HG03139 (cell line): Measurements from ENCODE around the gene RND3.

Source experiments
- ATAC-seq: cut with Tn5 transposase; IDR thresholded peaks from one replicate; pipeline ENCODE4 v1.9.1; 2021; ENCODE audit not compliant: unreplicated experiment

Gene RND3

DNA sequence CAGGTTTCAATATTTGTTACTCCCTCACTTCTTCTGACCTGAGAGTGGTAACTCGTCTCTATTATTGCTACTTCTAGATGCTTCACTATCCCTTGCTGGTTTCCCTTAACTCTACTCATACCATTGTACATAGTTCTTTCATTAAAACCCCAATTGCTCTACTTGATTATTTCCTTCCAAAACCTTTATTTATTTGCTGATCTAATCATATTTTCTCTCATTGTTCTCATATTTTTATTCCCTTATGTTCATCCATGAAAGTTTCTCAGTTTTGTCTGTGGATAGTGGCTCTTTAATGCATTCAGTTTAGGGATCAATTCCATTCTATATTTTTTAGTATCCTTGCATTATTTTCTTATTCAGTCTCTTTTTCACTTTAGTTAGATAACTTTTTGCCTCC lies 42.1 kb downstream of the RND3 start:
- ATAC-seq, result no peak

DNA sequence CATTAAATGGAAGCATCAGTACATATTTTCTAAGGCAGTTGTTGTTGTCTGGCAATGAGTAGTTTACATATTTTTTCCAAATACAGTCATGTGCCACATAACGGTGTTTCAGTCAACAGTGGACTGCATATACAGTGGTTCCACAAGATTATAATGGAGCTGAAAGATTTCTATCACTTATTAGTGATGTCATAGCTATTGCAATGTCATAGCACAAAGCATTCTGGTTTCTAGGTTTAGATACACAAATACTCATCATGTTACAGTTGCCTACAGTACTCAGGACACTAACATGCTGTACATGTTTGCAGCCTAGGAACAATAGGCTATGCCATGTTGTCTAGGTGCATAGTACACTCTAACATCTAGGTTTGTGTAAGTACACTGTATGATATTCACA lies 45.0 kb downstream of the RND3 start:
- ATAC-seq, result no peak

DNA sequence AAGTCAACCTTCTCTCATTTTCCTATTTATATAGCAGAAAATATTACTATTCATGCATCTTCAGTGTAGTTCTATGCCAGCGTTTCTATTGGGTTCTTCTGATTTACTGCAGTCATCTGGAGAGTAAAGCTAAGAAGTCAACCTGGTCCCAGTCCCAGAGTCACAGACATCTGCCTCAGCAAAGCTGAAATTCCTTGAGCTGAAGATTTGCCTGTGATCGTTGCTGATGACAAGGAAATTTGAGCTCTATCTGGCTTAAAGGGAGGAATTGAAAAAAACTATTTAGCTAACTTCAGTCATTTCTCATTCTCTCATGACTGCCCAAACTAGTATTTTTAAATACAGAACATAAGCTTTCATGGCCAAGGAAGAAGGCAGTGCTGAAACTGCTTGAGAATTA lies 45.7 kb downstream of the RND3 start:
- ATAC-seq, result no peak

DNA sequence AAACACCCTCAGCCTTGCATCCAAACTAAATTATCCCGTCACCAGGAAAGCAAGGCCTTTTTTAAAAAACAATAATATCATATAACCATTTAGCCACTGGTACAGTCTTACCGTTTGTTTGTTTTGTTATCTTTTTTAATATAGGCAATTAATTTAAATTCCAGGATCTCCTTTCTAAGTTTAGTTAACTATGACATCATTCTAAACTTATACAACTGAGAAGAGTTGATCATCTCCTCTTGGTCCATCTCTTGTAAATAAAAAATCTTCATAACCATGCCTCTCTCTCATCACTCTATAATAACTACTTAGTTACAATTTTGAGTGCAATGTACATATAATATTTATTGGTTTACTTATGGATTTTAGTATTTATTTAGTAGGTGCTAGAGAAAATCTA lies 46.2 kb downstream of the RND3 start:
- ATAC-seq, result no peak

DNA sequence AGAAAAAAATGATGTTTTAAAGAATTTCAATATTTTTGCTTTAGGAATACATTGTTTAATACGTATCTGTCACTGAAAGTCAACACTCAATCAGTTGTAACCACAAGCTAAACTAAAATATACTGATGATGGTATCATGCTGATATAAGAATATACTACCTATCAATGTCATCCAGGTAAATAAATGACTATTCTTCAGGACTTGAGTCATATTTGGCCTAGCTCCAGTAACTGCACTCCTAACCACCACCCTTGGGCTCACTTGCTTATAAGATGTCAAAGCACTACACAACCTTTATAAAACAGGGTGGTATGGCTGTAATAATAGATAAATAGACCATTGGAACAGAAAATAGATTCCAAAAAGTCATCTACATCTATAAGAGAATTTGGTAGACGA lies 48.8 kb downstream of the RND3 start:
- no peak for ATAC-seq

DNA sequence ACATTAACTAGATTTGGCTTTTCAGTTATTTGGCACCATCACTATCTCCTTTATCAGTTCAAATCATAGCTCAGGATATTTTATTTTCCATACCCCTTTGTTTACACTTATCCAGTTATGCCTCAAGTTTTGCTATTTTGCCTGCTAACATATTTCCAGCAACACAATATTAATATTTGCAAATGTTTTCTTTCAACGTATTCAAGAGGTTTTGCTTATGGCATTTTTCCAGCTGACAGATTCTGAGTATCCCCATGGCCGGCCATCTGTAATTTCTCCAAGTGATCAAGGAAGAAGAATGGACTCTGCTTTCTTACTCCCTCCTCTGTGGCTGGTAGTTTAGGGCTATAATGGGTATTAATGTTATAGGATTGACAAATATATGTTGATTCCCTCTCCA lies 49.4 kb downstream of the RND3 start:
- ATAC-seq, result no peak

DNA sequence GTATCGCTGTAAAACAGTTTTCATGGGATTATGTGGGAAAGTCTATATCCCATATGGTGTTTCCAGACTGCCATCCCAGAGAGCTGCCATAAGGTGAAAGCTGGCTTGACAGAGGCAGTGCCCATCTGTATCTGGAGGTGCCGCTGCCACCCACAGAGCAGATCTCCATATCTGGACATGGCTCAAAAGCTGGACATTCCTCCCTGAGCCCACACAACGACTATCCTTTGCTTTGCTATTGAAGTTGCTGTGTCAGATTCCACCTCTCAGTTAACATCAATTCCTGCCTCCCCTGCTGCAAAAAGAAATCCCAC lies 55.2 kb downstream of the RND3 start:
- ATAC-seq, result no peak

DNA sequence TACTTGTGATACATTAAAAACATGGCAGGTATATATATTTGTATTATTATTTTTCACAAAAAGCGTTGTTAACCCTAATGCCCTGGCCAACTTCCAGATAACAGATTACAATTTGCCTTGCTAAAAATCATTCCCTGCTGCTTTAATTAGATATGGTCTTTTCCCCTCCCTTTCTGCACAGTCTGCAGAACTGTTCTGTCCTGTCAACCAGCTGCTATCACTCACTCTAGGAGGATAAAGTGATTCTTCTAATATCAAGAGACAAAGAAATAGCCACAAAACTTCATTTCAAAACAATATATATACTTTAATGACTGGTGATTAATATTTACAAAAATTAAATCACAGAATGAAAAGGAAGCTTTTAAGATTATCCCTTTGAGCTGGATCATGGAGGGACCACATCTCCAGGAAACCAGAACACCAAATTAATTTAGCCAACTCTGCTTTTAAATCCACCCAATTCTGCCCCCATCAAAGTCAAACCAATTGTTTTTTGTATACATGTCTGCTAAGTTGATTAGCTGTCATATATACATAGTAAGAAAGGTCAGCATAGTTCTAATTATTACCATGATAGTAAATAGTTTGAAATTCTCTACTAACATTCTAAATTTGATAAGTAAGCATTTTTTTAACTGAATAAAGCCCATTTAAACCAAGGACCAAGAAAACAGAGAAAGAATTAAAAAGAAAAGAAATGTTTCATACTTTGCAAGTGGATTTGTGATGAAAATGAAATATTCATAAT lies 55.7 kb downstream of the RND3 start:
- no peak for ATAC-seq

DNA sequence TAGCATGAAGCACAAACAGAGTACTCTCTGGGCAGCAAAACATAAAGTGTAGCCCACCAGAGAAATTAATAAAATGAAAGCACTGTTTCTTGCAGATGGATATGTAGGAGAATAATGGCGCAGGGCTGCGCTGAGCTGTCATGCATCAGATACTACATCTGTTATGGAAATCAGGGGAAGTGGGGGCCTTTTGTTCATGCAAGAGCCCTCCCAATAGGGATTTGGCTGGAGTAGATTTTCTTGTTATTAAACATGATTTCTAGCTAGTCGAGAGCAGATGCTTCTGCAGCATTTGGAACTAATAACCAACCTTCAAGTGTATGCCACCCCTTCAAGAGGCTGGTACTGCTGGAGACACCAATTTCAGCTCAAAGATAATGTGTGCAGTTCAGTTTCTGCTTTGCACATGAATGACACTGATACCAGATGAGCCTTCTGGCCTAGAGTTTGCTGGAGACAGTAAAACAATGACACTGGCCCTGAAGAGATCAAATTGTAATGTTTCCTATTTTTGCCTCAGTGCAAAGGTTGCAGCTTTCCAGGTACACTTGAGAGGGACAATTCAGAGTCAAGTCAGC lies 58.0 kb downstream of the RND3 start:
- ATAC-seq, result no peak

DNA sequence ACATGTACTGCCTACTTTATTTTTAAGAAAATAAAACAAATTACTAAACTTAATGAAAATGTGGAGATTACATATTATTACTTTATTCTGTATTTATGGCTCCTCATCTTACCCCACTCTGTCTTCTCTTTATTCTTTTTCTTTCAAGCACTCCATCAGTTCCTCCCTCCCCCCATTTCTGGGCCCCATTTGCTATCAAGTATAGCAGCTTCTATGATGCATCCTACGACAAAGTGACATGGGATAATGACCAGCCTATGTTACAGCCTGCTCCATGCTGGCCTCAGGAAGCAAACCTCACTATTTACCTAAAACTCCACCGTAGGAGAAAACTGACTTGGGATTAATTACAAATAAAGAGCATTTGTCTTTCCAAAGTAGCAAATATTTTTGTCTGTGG lies 58.8 kb downstream of the RND3 start:
- ATAC-seq, result no peak

DNA sequence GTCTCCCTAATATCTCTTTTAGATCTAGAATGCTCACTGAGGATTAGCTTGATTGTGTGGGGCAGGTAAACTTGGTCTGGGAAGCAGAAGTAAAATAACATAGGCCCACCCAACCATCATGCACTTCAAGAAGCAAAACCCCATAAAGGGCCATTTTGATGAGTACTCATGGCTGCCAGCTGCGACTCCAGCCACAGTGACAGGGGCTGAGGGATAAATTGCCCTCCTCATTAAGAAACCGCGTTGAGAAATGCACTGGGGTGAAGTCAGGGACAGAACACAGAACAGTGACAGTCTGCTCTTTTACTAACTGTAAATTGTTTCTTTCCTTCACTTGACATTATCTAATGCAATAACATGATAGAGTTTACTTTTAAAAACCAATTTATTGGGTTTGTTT lies 60.2 kb downstream of the RND3 start:
- no peak for ATAC-seq

DNA sequence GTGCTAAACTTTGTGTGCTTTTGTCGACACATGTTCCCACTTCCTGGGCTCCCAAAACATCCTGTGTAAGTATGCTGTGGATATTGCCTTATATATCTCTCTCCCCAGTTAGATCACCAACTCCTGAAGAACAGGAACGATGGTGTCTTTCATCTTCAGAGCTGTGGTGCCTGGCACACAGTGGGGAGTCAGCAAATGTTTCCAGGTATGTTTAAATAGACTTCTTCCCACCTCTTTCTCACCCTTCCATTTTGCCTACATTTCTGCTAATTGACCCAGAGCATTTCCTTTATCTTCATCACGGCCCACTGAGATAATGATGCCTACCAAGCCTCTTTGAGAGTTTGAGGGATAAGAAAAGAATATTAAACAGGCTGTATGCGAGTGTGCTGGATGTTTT lies 60.7 kb downstream of the RND3 start:
- ATAC-seq, result no peak

DNA sequence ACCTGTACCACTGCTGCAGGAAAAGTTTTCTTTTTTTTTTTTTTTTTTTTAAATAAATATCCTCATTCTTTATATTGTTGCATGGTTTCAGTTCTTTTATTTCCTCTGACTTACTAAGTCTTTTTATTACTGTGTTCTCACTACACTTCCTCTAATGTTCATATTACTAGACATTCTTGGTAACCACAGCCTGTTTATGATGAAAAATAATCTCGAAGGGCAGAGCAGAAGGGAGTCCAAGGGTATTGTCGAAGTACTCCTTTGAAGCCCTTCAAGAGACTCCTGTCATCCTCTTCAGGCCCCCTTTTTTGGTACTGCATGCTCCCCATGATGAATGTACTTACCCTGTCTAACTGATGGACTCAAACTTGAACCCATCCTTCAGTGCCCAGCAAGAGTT lies 61.2 kb downstream of the RND3 start:
- no peak for ATAC-seq

DNA sequence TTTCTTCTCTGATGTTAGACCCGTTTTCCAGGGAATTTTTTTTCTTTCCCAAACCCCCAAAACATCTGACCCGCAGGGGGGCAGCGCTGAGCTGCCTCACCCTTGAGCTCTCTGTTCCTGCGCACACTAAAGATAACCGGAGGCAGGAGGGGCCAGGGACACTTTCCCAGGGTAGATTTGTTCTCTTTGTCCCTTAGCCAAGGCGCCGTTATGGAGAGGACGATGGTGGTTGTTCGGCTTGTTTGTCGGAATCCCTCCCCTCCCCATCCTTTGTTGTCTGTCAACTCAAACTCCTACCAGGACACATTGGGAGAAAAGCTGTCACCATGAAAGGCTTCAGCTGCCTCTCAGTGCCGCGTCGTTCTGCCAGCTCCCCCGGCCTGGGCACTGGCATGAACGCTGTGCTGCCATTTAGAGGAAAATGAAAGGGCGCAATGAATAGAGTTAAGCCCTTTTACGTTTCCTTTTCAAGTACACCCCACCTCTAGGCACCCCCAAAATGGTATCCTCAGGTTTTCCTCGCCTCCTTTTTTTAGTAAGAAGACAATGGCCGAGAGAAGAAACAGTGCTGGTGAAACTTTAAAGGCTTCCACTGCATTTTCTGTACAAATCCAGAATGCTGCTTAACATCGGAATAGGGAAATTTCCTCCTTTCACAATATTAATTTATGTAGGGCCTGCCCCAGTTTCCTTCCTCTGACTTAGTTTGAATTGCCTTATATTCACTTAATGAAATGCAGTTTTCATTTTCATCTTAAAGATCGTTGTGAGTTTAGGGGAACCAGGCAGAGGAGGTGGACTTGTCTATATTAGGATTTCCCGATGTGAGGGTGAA lies 62.1 kb downstream of the RND3 start:
- no peak for ATAC-seq

DNA sequence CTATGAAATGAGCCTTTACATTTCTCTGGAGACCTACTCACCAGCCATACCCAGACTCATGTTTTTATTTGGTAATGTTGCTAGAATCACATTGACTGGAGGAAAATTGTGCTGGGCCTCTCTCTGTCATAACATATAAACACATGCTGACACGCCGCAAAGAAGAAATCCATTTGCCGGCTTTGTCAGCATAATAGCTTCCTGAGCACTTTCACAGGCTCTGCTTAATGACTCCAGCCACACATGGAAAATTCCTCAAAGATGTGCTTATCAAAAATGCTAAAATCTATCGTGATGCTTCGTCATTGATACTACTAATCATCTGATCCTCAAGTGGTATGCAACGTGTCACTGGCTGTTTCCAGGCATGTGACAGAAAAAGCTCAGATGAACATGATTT lies 63.1 kb downstream of the RND3 start:
- no peak for ATAC-seq

DNA sequence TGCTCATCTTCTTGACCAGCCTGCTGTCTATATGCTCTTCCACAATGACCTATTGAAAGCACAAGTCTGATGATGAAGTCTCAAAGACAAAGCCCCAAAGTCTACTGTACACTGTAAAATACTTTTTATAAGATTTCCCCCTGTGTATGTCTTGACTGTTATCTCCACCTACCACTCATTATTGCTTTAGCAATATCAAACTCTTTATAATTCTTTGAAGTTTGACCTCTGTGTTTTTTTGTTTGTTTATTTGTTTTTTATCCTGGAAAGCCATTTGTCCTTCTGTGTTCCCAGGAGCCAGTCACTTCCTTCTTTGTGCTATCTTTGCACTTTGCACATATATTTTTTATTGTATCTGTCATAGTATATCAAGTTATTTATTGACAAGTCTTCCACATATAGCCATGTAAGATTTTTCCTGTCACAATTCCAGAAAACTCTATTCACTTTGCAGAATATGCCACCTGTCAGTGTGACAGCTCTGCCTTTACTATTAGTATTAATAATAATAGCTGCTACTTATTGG lies 66.3 kb downstream of the RND3 start:
- ATAC-seq, result no peak

DNA sequence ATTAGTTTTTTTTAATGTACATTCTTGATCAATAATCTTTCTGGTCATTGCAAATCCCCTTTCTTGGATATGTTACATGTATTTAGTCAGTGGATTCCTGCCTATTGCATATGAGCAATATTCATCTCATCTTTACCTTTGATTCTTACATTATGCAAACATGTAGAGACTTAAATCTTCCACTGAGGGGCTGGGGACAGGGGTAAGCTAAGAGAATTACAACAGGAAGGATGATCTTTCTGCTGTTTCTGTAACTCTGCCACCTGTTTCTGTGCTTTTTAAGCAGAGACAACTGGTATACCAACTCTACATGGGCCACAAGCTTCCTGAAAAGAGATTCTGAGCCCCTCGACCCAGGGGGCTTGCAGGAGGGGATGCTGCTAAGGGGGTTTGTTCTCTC lies 68.6 kb downstream of the RND3 start:
- ATAC-seq, result no peak
